CD4-positive, alpha-beta T cell treated with Interleukin-6 at 100 ng/mL for 8 hours (primary cell): Measurements from ENCODE around the gene LAMP1.
"Not testable (repeated sequence)": the region's sequence is repeated elsewhere in the genome, so short reads cannot be mapped to it uniquely, and the experiment has no call there.

ENCODE experiments used
- DNase-seq: peaks from one replicate; pipeline ENCODE4 v3.0.0-alpha.2; 2020; ENCODE audit warnings: mixed read lengths, low spot score

Gene LAMP1

GRCh38 chr13:113356596-113356995 lies 59.6 kb downstream of the LAMP1 start:
- DNase-seq: no peak

GRCh38 chr13:113357529-113357928 lies 60.5 kb downstream of the LAMP1 start:
- DNase-seq: no peak

GRCh38 chr13:113358653-113359190 lies 61.7 kb downstream of the LAMP1 start:
- no peak for DNase-seq

GRCh38 chr13:113359571-113359970 lies 62.5 kb downstream of the LAMP1 start:
- DNase-seq: no peak

- DNase-seq: no peak
These were observed 63.4 kb downstream of the LAMP1 start for GRCh38 chr13:113360446-113360845.

GRCh38 chr13:113361406-113361805 lies 64.4 kb downstream of the LAMP1 start:
- DNase-seq: no peak

GRCh38 chr13:113364311-113364889 lies 67.4 kb downstream of the LAMP1 start:
- no peak for DNase-seq

GRCh38 chr13:113364901-113365582 lies 68.0 kb downstream of the LAMP1 start:
- DNase-seq: no peak

GRCh38 chr13:113365583-113365970 lies 68.5 kb downstream of the LAMP1 start:
- DNase-seq: no peak

- DNase-seq: no peak
These were observed 69.0 kb downstream of the LAMP1 start for GRCh38 chr13:113365971-113366588.

- DNase-seq: no peak
These were observed 70.1 kb downstream of the LAMP1 start for GRCh38 chr13:113367020-113367560.

GRCh38 chr13:113367771-113368170 lies 70.7 kb downstream of the LAMP1 start:
- DNase-seq: no peak

- not testable (repeated sequence) for DNase-seq
These were observed 71.3 kb downstream of the LAMP1 start for GRCh38 chr13:113368353-113368752.

- no peak for DNase-seq
These were observed 72.2 kb downstream of the LAMP1 start for GRCh38 chr13:113369189-113369588.

GRCh38 chr13:113369881-113370280 lies 72.8 kb downstream of the LAMP1 start:
- no peak for DNase-seq

GRCh38 chr13:113371061-113371460 lies 74.0 kb downstream of the LAMP1 start:
- DNase-seq: no peak

GRCh38 chr13:113371701-113372100 lies 74.7 kb downstream of the LAMP1 start:
- DNase-seq: not testable (repeated sequence)
